Hippocampal formation (tissue), 2 donors: ENCODE results near the gene SYT17.

ENCODE experiments used
- DNase-seq, 2 donors: peaks; one replicate each; lab custom pipeline; 2025; lab: John Stamatoyannopoulos, UW

The SYT17 gene

GRCh38 chr16:19299565-19299964, 131.5 kb downstream of the SYT17 start:
- no peak for DNase-seq

- DNase-seq, result no peak
Observed at GRCh38 chr16:19301931-19302330, 133.9 kb downstream of the SYT17 start.

GRCh38 chr16:19304750-19305149, 136.7 kb downstream of the SYT17 start:
- no peak for DNase-seq

GRCh38 chr16:19305443-19305842, 137.4 kb downstream of the SYT17 start:
- DNase-seq, result no peak

- no peak for DNase-seq
Observed at GRCh38 chr16:19307587-19308241, 139.7 kb downstream of the SYT17 start.

- no peak for DNase-seq
Observed at GRCh38 chr16:19308392-19308791, 140.4 kb downstream of the SYT17 start.

- DNase-seq, result no peak
Observed at GRCh38 chr16:19309178-19309577, 141.1 kb downstream of the SYT17 start.

- DNase-seq, result no peak
Observed at GRCh38 chr16:19314718-19315425, 146.8 kb downstream of the SYT17 start.

- DNase-seq, result no peak
Observed at GRCh38 chr16:19315889-19316433, 147.9 kb downstream of the SYT17 start.

- no peak for DNase-seq
Observed at GRCh38 chr16:19316846-19317245, 148.8 kb downstream of the SYT17 start.
